ENCODE results near the gene ANKS1B.

The ANKS1B gene

DNA sequence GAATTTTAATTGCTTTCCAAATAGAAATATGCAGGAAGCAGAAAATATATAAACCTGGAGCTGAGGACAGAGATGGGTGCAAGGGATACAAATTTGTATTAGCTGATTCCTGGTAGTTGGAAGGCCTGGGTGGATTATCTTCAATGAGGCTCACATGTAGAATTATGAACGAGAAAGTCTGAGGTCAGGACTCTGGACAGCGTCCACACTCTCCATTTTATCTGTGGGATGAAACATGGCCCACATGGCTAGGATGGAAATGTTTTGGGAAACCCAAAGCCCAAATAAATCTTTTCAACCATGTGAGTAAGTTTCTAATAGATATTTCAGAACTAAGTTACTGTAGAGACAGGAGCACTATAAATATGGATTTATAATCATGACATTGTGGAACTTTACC lies 1083.5 kb downstream of the ANKS1B start:
- DNase-seq, result no peak

DNA sequence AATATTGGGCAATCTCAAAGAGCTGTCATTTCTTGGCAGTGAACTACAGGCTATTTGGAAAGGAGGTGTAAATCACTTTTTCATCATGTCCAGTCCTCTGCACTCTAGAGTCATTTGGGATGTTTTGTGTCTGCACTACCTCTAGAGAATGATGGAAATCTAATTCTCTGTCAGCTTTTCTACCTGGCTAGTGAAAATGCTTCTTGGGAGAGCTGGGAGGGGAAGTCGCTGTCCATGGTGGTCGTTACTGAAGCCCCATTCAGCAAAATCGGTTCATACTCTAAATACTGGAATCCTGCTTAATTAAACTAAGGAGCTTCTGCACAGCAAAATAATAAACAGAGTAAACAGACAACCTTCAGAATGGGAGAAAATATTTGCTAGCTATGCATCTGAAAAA lies 1087.8 kb downstream of the ANKS1B start:
- peak in 1 of 2 experiments; percentile 21 for DNase-seq

GRCh38 chr12:98895086-98895651 lies 1089.6 kb downstream of the ANKS1B start:
- no peak for DNase-seq

- DNase-seq, result no peak
Measured at GRCh38 chr12:98894412-98895085, 1090.2 kb downstream of the ANKS1B start.

DNA sequence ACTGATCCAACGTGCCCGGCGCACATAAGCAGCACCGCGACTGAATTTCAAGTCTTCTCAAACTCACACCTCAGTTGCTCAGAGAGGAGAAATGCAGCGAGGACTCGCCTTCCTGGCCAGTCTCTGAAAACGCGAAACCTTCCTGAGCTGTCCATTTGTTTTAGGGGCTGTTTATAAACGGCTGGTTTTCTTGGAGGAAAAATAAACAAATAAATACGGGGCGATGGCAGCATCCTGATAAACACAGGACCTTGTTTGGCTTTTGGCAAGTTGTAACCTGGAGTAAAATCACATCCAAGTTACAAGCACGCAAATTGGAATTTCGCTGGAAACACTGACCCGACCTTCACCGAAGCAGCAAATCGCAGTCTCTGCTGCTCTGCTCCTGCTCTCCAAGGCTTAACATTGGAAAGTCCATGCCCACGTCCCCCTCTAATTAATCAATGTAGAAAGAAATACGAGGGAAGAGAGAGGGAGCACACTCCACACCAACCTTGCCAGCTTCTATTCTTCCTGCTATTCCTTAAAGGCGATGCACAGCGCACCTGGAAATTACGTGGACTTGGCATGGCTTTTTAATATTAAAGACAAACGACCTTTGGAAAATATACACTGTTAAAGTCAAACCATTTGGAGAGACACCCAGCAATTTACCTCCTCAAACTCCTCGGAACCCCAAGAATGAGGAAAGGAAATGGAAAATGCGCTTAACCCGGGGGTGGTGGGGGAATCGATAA lies 1090.9 kb downstream of the ANKS1B start:
- DNase-seq, result no peak

DNA sequence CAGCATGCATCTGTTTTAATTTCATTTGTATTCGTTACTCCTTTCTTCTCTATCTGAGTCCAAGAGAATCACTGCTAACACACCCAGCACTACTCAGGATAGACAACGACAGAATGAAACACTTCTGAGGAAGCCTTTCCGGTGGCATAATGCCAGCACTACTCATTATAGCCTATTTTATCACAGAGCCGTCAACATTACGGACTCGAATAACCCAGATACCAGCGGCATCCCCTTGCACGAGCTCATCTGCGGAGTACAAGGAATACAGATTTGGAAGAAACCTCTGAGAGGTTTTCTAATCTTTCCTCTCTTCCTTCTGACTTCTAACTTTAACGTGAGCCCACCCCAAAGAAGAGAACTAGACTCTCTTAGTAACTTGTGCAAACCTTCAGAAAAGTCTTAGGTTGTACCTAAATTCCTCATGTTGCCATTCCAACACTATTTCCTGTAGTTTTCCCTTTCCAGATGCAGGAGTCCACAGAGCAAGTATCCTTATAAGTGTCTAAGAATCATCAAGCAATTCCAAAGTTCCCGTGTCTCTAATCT lies 1091.5 kb downstream of the ANKS1B start:
- no peak for DNase-seq

GRCh38 chr12:98885778-98886177 lies 1099.0 kb downstream of the ANKS1B start:
- no peak for DNase-seq

DNA sequence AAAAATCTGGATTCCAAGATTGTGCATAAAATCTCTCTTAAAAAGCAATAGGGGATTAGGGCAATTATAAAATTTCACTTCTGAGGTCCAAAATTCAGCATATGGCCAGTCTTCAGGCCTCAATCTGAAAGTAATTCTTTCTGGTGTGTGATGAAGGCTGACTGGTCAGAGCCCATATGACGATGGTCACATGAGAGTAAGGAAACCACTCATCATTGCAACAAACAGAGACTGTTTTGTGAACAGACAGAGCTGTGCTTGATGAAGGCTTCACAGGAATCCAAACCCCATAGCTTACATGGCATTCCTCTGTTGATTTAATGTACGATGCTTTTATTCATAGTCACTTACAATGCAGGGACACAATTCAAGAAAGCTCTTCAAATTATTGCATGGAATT lies 1101.5 kb downstream of the ANKS1B start:
- DNase-seq, result no peak

DNA sequence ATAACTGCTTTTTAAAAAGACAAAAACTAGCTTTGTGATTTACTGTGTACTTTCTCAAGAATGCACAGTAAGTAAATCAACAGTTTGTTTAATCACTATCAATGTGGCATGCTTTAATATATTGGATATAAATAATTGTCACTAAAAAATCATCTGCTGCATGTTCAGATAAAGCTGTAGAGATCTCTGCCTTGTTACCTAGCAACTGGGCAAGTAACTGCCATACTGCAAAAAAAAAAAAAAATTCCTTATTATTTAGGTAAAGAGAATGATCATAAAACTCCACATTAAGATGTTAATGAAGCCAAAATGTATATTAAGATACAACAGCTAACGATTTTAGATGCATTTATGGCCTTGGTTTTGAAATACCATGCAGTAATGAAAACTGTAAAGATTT lies 1102.2 kb downstream of the ANKS1B start:
- DNase-seq, result no peak

GRCh38 chr12:98873776-98874175 lies 1111.0 kb downstream of the ANKS1B start:
- DNase-seq, result no peak

DNA sequence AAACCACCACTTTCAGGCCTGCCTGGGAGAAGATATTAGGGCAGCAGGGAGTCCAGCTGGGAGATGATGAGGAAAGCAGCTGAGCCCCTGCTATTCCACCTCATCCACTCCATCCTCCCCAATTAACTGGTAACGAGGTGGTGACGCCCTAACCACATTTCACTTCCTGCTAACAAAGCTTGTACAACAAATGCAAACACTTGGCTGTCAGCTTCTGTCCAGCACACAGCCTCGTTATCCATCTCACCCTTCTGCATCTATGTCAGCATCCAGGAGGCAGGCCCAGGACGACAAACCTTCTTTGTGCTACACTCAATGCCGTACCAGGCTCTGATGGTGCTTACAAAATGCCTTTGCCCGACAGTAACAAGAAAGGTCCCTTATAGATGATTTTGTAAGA lies 1114.2 kb downstream of the ANKS1B start:
- no peak for DNase-seq

DNA sequence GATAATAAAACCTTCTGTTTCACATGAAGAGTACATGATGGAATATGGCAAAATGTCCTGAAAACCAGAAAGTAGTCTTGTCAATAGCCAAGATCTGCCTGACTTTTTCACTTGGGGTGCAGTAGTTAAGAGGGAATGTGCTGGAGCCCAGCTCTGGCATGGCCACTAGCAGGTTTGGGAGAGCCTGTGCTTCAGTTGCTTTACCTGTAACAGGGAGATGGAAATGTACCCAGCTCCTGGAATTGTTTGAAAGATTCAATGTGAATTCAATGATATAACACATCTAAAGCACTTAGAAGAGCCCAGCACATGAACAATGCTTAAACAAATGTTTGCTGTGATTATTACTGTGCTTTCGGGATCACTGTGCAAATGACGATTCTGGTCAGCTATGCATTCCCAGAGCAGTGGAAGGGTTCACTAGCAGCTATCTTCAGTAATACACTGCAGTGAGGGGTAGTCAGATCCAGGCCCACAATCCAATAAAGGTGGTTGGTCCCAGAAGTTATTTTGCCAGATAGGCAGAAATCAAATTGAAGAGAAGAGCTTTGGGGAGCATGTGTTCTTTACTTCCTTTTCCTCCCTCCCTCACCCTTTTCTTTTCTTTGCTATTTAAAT lies 1114.7 kb downstream of the ANKS1B start:
- no peak for DNase-seq

DNA sequence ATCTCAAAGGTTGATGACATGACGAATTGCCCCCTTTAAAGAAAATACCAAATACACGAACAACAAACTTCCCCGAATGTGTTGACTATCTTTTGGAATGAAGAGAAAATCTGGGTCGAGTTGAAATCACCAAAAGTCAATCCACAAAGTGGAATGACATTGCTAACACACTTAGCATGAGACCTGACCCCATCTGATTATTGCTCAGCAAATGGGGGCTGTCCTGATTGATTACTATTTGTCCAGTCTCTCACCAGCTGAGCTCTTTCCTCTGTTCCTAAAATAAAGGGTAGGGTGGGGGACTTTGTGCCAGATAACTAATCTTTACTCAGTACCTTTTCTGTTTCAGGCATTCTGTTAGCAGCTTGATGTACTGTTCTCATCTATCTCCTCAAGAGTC lies 1116.2 kb downstream of the ANKS1B start:
- no peak for DNase-seq

GRCh38 chr12:98868076-98868475 lies 1116.7 kb downstream of the ANKS1B start:
- no peak for DNase-seq

DNA sequence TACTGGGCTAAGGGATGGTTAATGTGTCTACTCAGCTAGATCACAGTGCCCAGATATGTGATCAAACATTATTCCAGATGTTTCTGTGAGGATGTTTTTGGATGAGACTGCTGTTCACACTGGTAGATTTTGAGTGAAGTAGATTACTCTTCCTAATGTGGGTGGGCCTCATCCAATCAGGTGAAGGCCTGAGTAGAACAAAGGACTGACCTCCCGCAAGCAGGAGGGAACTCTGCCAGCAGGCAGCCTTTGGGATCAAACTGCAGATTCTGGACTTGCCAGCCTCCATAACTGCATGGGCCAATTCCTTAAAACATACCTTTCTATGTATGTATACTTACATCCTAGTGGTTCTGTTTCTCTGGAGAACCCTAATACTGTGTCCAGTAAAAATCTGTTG lies 1120.4 kb downstream of the ANKS1B start:
- DNase-seq, result no peak

DNA sequence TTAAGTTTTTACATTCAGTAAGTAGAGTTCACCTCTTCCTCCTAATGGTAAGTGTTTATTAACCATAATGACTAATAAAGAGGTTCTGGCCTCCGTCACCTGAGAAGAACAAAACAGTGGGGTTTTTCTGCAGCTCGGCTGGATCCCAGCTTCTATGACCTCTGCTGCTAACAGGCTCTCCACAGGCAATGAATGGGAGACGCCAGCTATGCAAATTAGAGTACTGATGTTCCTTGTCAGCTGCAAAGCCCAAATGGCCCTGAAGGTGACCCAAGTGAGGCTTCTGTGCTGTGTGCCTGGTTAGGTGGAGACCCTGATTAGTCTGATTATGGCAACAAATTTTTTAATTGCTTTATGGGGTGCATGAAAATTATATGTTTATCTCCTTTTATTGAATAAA lies 1121.6 kb downstream of the ANKS1B start:
- no peak for DNase-seq

- DNase-seq, result no peak
Measured at GRCh38 chr12:98861251-98861650, 1123.5 kb downstream of the ANKS1B start.

- no peak for DNase-seq
Measured at GRCh38 chr12:98856897-98857540, 1127.7 kb downstream of the ANKS1B start.

- DNase-seq, result no peak
Measured at GRCh38 chr12:98852181-98852580, 1132.6 kb downstream of the ANKS1B start.

GRCh38 chr12:98847242-98847641 lies 1137.5 kb downstream of the ANKS1B start:
- no peak for DNase-seq

- no peak for DNase-seq
Measured at GRCh38 chr12:98845957-98846356, 1138.8 kb downstream of the ANKS1B start.

GRCh38 chr12:98840325-98840724 lies 1144.4 kb downstream of the ANKS1B start:
- DNase-seq, result no peak

DNA sequence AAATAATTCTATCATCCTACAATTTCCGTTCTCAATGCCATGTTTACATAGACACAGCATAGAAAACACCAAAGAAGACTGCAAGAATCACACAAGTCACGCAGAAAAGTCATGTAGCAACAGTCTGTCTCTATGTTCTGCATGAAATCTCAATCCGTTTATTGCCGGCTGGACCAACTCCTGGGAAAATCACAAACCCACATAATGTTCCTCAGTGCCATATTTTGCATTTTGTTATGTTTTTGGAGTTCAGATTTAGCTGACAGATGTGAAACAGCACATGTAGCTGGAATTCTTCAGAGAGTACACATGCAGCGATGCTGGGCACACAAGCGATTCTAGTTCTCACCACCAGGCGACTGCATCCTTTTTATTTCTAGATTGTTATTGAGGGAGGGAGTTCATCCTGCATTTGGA lies 1146.5 kb downstream of the ANKS1B start:
- no peak for DNase-seq

Data from Kasumi-1 (cell line).